ENCODE measurements around the gene SLC16A12. TPM values are rescaled to one million over a fixed set of nuclear protein-coding genes. Genes with fewer than 3 reads are reported as not detected.

Gene SLC16A12
- polyA plus RNA-seq, 4 donors: 0.21 to 0.89 TPM; not detected in 2

- no peaks in the 10 kb centered on the region for H3K27me3 ChIP-seq (ENCODE audit: control insufficient read depth in 3 of 3, insufficient read depth in 3 of 3, low read length in 3 of 3)
- FAIRE-seq (no peak), DNase-seq (no peak)
- H3K36me3 ChIP-seq (ENCODE audit: control insufficient read depth in 3 of 3, insufficient read depth in 2 of 3, low read depth in 1 of 3, low read length in 3 of 3): no peaks in the 10 kb centered on the region
- H3K4me3 ChIP-seq (ENCODE audit: low read depth in 1 of 3, low read length in 3 of 3): no peak overlapping the region
- H3K4me1 ChIP-seq (ENCODE audit: control insufficient read depth in 3 of 3, insufficient read depth in 2 of 3, low read depth in 1 of 3, low read length in 2 of 3): peaks cover 0 to 4% (median 0%) of the 10 kb centered on the region in 3 donors
- peak overlapping the region in 1 of 3 donors; percentile 53 for H3K27ac ChIP-seq (ENCODE audit: low read depth in 1 of 3, low read length in 2 of 3)
- no peaks in the 10 kb centered on the region for H3K9me3 ChIP-seq (ENCODE audit: control insufficient read depth in 2 of 2, insufficient read depth in 1 of 2, low read depth in 1 of 2, low read length in 1 of 2)
- 67 to 80% (median 69%) methylated on average over 8 of the region's 8 CpGs for WGBS, 3 donors
Observed at GRCh38 chr10:89515031-89515841, 20.2 kb downstream of the SLC16A12 start.

GRCh38 chr10:89513206-89513605, 22.2 kb downstream of the SLC16A12 start:
- WGBS, 3 donors: 73 to 95% (median 90%) methylated on average over 1 of the region's 1 CpG
- Histone ChIP-seq H3K27me3 (ENCODE audit: control insufficient read depth in 3 of 3, insufficient read depth in 3 of 3, low read length in 3 of 3) (no peaks in the 10 kb centered on the region), H3K4me3 (ENCODE audit: low read depth in 1 of 3, low read length in 3 of 3) (no peak overlapping the region), H3K27ac (ENCODE audit: low read depth in 1 of 3, low read length in 2 of 3) (no peak overlapping the region), H3K4me1 (ENCODE audit: control insufficient read depth in 3 of 3, insufficient read depth in 2 of 3, low read depth in 1 of 3, low read length in 2 of 3) (peaks cover 0 to 4% (median 0%) of the 10 kb centered on the region in 3 donors), H3K36me3 (ENCODE audit: control insufficient read depth in 3 of 3, insufficient read depth in 2 of 3, low read depth in 1 of 3, low read length in 3 of 3) (no peaks in the 10 kb centered on the region), H3K9me3 (ENCODE audit: control insufficient read depth in 2 of 2, insufficient read depth in 1 of 2, low read depth in 1 of 2, low read length in 1 of 2) (no peaks in the 10 kb centered on the region)
- DNase-seq (no peak), FAIRE-seq (no peak)

GRCh38 chr10:89505640-89506275, 29.6 kb downstream of the SLC16A12 start:
- Histone ChIP-seq H3K9me3 (ENCODE audit: control insufficient read depth in 2 of 2, insufficient read depth in 1 of 2, low read depth in 1 of 2, low read length in 1 of 2) (no peaks in the 10 kb centered on the region), H3K36me3 (ENCODE audit: control insufficient read depth in 3 of 3, insufficient read depth in 2 of 3, low read depth in 1 of 3, low read length in 3 of 3) (no peaks in the 10 kb centered on the region), H3K27me3 (ENCODE audit: control insufficient read depth in 3 of 3, insufficient read depth in 3 of 3, low read length in 3 of 3) (no peaks in the 10 kb centered on the region), H3K4me3 (ENCODE audit: low read depth in 1 of 3, low read length in 3 of 3) (no peak overlapping the region), H3K4me1 (ENCODE audit: control insufficient read depth in 3 of 3, insufficient read depth in 2 of 3, low read depth in 1 of 3, low read length in 2 of 3) (no peaks in the 10 kb centered on the region), H3K27ac (ENCODE audit: low read depth in 1 of 3, low read length in 2 of 3) (no peak overlapping the region)
- DNase-seq: no peak
- WGBS, 3 donors: 75 to 82% (median 75%) methylated on average over 13 of the region's 13 CpGs
- no peak for FAIRE-seq

- Histone ChIP-seq H3K4me1 (ENCODE audit: control insufficient read depth in 3 of 3, insufficient read depth in 2 of 3, low read depth in 1 of 3, low read length in 2 of 3) (no peaks in the 10 kb centered on the region), H3K36me3 (ENCODE audit: control insufficient read depth in 3 of 3, insufficient read depth in 2 of 3, low read depth in 1 of 3, low read length in 3 of 3) (no peaks in the 10 kb centered on the region), H3K27ac (ENCODE audit: low read depth in 1 of 3, low read length in 2 of 3) (no peak overlapping the region), H3K27me3 (ENCODE audit: control insufficient read depth in 3 of 3, insufficient read depth in 3 of 3, low read length in 3 of 3) (no peaks in the 10 kb centered on the region), H3K9me3 (ENCODE audit: control insufficient read depth in 2 of 2, insufficient read depth in 1 of 2, low read depth in 1 of 2, low read length in 1 of 2) (no peaks in the 10 kb centered on the region), H3K4me3 (ENCODE audit: low read depth in 1 of 3, low read length in 3 of 3) (no peak overlapping the region)
- no peak for FAIRE-seq
- no peak for DNase-seq
- WGBS, 3 donors: 91 to 97% (median 93%) methylated on average over 2 of the region's 2 CpGs
Observed at GRCh38 chr10:89504691-89505090, 30.7 kb downstream of the SLC16A12 start.

- H3K4me3 ChIP-seq (ENCODE audit: low read depth in 1 of 3, low read length in 3 of 3): no peak overlapping the region
- 64 to 83% (median 69%) methylated on average over 4 of the region's 4 CpGs for WGBS, 3 donors
- H3K4me1 ChIP-seq (ENCODE audit: control insufficient read depth in 3 of 3, insufficient read depth in 2 of 3, low read depth in 1 of 3, low read length in 2 of 3): no peaks in the 10 kb centered on the region
- no peaks in the 10 kb centered on the region for H3K36me3 ChIP-seq (ENCODE audit: control insufficient read depth in 3 of 3, insufficient read depth in 2 of 3, low read depth in 1 of 3, low read length in 3 of 3)
- H3K9me3 ChIP-seq (ENCODE audit: control insufficient read depth in 2 of 2, insufficient read depth in 1 of 2, low read depth in 1 of 2, low read length in 1 of 2): no peaks in the 10 kb centered on the region
- no peak for FAIRE-seq
- no peaks in the 10 kb centered on the region for H3K27me3 ChIP-seq (ENCODE audit: control insufficient read depth in 3 of 3, insufficient read depth in 3 of 3, low read length in 3 of 3)
- no peak overlapping the region for H3K27ac ChIP-seq (ENCODE audit: low read depth in 1 of 3, low read length in 2 of 3)
- no peak for DNase-seq
Observed at GRCh38 chr10:89503652-89504370, 31.6 kb downstream of the SLC16A12 start.

- no peaks in the 10 kb centered on the region for H3K27me3 ChIP-seq (ENCODE audit: control insufficient read depth in 3 of 3, insufficient read depth in 3 of 3, low read length in 3 of 3)
- FAIRE-seq (no peak), DNase-seq (no peak)
- H3K36me3 ChIP-seq (ENCODE audit: control insufficient read depth in 3 of 3, insufficient read depth in 2 of 3, low read depth in 1 of 3, low read length in 3 of 3): no peaks in the 10 kb centered on the region
- H3K9me3 ChIP-seq (ENCODE audit: control insufficient read depth in 2 of 2, insufficient read depth in 1 of 2, low read depth in 1 of 2, low read length in 1 of 2): peaks cover 0 to under 1% of the 10 kb centered on the region in 2 donors
- H3K4me1 ChIP-seq (ENCODE audit: control insufficient read depth in 3 of 3, insufficient read depth in 2 of 3, low read depth in 1 of 3, low read length in 2 of 3): no peaks in the 10 kb centered on the region
- 72 to 82% (median 77%) methylated on average over 3 of the region's 3 CpGs for WGBS, 3 donors
- H3K27ac ChIP-seq (ENCODE audit: low read depth in 1 of 3, low read length in 2 of 3): no peak overlapping the region
- H3K4me3 ChIP-seq (ENCODE audit: low read depth in 1 of 3, low read length in 3 of 3): no peak overlapping the region
Observed at GRCh38 chr10:89503151-89503550, 32.2 kb downstream of the SLC16A12 start.

- Histone ChIP-seq H3K4me1 (ENCODE audit: control insufficient read depth in 3 of 3, insufficient read depth in 2 of 3, low read depth in 1 of 3, low read length in 2 of 3) (no peaks in the 10 kb centered on the region), H3K36me3 (ENCODE audit: control insufficient read depth in 3 of 3, insufficient read depth in 2 of 3, low read depth in 1 of 3, low read length in 3 of 3) (no peaks in the 10 kb centered on the region), H3K27me3 (ENCODE audit: control insufficient read depth in 3 of 3, insufficient read depth in 3 of 3, low read length in 3 of 3) (no peaks in the 10 kb centered on the region), H3K27ac (ENCODE audit: low read depth in 1 of 3, low read length in 2 of 3) (no peak overlapping the region), H3K9me3 (ENCODE audit: control insufficient read depth in 2 of 2, insufficient read depth in 1 of 2, low read depth in 1 of 2, low read length in 1 of 2) (peaks cover 0 to 2% of the 10 kb centered on the region in 2 donors), H3K4me3 (ENCODE audit: low read depth in 1 of 3, low read length in 3 of 3) (no peak overlapping the region)
- FAIRE-seq (no peak), DNase-seq (no peak)
- WGBS, 3 donors: 81 to 96% (median 83%) methylated on average over 1 of the region's 1 CpG
Observed at GRCh38 chr10:89502549-89502948, 32.8 kb downstream of the SLC16A12 start.

GRCh38 chr10:89494575-89494974, 40.8 kb downstream of the SLC16A12 start:
- H3K4me1 ChIP-seq (ENCODE audit: control insufficient read depth in 3 of 3, insufficient read depth in 2 of 3, low read depth in 1 of 3, low read length in 2 of 3): peaks cover 0 to 11% (median 0%) of the 10 kb centered on the region in 3 donors
- 79 to 89% (median 85%) methylated on average over 3 of the region's 3 CpGs for WGBS, 3 donors
- peaks cover 0 to 2% of the 10 kb centered on the region in 2 donors for H3K9me3 ChIP-seq (ENCODE audit: control insufficient read depth in 2 of 2, insufficient read depth in 1 of 2, low read depth in 1 of 2, low read length in 1 of 2)
- no peak for DNase-seq
- H3K27ac ChIP-seq (ENCODE audit: low read depth in 1 of 3, low read length in 2 of 3): no peak overlapping the region
- no peak overlapping the region for H3K4me3 ChIP-seq (ENCODE audit: low read depth in 1 of 3, low read length in 3 of 3)
- no peaks in the 10 kb centered on the region for H3K36me3 ChIP-seq (ENCODE audit: control insufficient read depth in 3 of 3, insufficient read depth in 2 of 3, low read depth in 1 of 3, low read length in 3 of 3)
- no peak for FAIRE-seq
- no peaks in the 10 kb centered on the region for H3K27me3 ChIP-seq (ENCODE audit: control insufficient read depth in 3 of 3, insufficient read depth in 3 of 3, low read length in 3 of 3)

All from small intestine (tissue), 7 donors.